Stimulated activated CD4-positive, alpha-beta T cell treated with anti-CD3 and anti-CD28 coated beads, Interleukin-1b, Interleukin-23, amount 100 ng/mL, for 48 hours (primary cell): ENCODE data around the gene ZNF334.
A peak's percentile ranks its signal among the peaks of the same experiment; 100 is the strongest.

ENCODE experiments used
- DNase-seq: peaks from one replicate; pipeline ENCODE4 v3.0.0-alpha.2; 2020

The ZNF334 gene

DNA sequence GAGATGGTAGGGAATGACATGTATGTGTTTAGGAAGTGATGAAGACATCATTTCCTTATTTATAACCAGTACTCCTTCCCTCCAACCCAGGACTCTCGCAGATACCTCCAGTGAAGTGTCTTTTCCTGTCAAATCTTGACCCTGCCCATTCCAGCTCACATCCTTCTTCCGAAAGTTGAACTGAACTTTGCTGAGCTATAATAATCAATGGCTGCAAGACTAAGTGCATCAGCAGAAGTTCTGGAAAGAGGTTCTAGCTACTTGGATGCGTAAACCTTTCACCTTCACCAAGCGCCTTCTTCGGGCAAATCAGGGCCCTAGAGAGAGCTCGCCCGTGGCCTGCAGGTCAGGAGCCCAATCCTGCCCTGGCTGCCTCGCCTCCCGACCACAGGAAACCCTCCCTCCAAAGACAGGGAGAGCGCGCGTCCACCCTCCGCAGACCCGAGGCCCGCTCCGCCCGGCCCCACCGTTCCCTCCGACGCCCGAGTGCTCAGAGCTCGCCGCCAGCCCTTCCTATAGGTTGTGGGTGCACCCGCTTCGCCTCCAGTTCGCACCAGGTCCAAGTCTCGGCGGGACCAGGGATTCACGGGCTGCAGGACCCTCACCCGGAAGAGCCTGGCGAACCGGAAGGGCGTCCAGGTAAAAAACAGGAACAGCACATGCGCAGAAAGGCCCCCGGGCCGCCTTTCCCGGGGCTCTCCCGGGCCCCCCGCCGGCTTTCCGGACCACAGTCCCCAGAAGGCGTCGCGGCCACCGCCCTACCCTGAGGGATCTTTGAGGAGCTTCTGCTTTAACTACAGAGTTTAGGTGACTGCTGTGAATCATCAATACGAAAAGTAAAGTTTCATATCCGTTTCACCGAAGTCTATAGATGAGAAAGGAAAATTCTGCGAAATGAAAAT lies at the start of gene ZNF334:
Gene ZNF334 (minus strand): TSS at position 617 of the 902 bp plus-strand sequence. CDS start 1,457 bp downstream, outside the sequence.
- DNase-seq = peak; percentile 60

DNA sequence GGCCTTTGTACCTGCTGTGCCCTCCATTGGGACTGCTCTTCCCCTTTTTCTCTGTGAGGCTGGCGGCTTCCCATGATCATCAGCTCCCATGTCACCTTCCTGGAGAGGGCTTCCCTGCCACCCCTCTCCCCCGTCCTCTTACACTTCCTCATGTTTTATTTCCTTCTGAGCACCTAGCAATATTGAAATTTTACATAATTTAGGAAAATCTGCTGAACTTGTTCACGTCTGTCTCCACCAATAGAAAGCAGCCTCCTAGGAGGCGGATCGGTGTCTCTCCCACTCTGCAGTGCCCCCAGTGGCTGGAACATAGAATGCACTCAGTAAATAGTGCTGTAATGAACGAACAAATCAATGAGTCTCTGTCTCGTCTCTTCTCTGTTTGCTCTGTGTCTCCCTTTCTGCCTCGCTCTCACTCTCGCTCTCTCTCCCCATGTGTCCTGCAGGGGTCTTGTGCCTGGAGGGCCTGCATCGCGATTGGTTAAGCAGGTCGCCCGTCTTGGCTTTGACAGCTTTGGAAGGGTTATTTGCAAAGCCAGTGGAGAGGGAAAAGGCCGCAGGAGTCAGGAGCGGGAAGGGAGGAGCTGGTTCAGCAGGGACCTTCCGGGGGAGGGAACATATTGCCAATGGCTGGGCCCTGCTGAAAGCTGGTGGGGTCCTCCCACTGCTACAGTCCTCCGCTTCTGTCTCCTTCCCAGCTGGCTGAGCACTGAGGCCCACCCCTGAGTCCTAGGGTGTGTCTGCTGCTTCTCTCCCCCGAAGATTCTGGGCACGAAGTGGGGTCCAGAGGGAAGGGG lies 49.2 kb upstream of the ZNF334 start:
- peak; percentile 64 for DNase-seq

- DNase-seq = no peak
Measured at GRCh38 chr20:46562009-46562372, 48.6 kb upstream of the ZNF334 start.

DNA sequence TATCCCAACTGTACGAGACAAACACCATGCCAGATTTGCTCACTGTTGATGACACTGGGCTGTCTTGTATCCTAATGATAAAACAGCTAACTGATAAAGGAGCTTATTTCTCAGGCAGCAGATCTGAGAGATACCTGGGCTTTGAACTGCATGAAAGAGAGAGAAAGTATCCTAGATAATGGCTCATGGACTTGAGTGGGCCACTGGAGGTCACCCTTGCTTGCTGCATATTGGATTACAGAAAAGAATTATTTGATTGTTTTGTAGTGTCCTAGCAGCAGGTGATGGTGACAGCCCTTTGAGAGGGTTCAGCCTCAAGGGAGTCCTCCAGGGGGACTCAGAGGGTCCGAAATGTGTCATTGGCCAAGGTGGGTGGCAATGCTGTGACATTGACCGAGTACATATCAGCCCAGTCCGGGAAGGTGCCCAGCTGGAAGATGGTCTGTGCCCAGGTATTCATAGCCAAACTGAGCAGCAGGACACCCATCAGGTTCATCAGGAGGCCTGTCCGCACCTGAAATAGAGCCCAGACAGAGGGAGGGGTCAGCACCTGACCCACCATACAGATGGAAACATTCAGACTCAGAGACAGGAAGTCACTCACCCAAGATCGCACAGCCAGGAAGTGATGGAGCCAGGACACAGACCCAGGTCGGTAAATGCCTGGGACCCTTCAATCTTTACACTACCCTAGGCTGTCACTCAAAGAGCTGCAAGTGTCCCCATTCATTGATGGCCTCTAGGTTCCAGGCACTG lies 46.5 kb upstream of the ZNF334 start:
- no peak for DNase-seq

DNA sequence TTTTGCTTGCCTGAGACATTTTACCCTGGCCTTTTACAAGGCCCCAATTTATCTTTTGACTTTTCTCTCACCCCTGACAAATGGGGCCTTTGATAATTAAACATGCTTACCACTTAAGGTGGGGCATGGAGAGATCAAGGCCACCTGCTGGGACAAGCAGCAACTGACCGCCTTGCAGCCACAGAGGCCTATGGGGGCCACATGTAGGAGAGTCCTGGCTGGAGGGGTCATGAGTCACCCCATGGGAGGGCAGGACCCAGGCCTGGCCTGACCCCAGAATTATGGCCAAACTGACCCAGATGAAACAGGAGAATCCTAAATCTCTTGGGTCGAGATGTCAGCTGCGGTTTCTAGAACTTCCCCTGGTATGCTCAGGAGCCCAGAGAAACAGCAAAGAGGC lies 45.6 kb upstream of the ZNF334 start:
- no peak for DNase-seq

DNA sequence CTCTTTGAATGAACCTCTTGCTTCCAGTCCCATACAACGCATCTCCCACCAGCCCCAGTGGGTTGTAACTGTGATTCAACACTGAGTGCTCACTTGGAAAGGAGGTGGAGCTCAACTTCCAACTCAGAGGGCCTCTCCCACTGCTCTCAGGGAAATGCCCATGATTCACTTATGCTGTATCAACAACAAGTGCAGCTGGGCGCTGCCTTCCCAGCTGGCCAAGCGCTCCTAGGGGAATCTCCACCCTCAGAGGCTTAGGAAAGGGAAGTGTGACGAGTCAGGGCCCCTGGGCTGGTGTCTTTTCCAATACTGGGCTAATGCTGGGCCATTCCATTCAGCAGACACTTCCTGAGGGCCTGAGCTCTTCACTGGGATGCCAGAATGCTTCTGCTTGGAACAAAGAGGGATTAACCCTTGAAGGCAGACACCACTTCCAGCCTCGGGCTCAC lies 45.2 kb upstream of the ZNF334 start:
- DNase-seq = peak; percentile 79

GRCh38 chr20:46557231-46557956 lies 44.0 kb upstream of the ZNF334 start:
- no peak for DNase-seq

- DNase-seq = no peak
Measured at GRCh38 chr20:46555370-46555956, 42.1 kb upstream of the ZNF334 start.

DNA sequence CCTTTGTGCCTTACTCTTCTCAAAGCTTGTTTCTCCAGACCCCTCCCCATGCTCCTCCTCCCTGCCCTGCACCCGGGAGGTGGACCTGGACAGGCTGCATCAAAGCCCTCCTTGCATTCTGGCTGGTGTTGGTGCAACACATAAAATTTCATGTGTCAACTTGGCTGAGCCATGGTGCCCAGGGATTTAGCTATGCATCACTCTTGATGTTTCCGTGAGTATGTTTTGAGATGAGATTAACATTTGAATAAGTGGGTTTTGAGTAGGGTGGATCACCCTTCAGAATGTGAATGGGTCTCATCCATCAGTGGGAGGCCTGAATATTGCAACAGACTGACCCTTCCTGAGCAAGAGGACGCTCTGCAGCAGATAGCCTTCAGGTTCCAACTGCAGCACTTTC lies 41.5 kb upstream of the ZNF334 start:
- no peak for DNase-seq

- no peak for DNase-seq
Measured at GRCh38 chr20:46553926-46554325, 40.6 kb upstream of the ZNF334 start.

DNA sequence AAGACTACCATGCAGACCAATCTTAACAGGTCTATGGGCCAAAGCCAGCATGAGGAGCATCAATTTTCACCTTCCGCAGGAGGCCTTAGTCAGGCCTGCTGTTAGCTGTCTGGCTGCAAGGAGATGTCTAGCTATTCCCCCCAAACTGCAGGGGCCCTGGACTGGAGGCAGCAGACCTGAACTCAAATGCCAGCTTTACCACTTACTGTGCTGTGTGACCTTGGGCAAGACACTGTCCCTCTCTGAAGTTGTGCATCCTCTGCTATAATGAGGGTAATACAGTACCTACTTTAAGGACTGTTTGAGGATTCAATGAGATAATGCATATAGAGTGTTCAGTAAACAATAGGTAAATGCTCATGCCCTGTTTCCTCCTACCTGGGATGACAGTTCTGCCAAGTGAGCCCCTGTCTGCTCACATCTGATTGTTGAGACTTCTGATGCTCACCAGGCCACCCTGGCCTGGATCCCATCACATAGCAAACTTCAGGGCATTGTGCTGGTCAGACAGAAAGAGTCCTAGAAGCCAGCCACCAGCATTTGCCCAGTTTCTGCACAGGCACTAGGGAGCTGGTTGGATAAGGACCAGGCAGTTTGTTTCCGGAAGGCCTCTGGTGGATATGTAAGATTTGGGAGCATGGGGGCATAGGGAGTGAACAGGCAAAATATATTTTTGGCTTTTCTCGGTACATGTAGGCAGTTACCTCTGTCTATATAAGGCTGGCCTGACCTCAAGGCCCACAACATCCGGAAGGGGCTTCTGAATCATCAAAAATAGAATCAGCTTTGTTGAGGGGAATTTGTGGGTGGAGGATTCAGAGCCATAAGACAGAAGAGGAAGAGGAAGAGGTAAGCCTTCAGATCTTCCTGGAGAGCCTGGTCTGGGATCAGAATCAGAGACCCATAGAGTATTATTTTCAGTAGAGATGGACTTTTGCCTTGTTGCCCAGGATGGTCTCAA lies 39.4 kb upstream of the ZNF334 start:
- peak; percentile 57 for DNase-seq

DNA sequence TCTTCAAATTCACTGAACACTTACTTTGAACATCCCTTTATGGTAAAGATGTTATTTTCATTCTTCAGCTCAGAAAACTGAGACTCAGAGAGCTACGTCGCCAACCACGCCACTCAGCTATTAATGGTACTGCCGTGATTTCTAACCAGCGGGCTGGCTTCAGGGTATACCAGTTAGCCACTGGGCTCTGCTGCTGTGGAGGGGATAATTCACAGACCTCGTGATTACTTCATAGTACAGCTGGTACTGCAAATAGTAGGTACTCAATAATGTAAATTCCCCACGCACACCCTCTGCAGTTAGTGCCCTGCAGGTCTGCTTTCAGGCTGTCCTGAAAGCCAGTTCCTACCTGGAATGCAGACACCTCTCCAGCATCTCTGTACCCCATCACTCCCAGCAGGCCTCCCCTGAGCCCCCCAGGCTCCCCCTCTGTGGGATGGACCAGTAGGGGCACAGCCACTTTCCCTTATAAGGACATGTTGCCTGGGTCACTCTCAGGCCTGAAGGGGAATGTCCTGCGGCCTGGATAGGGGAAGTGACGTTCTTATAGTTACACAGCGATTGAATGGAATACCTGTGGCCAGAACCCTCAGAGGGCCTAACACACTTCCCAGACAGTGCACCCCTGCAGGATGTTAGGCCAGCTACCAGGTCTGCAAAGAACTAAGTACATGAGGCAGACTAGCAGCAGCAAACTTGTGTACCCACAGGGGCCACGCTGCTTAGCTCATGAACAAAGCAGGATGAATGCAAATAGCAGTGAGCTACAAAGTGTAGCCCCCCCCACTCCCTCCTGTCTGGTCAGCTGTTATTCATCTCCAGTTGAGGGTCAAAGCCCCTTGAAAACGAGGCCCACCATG lies 38.4 kb upstream of the ZNF334 start:
- DNase-seq = no peak

GRCh38 chr20:46550461-46550860 lies 37.1 kb upstream of the ZNF334 start, which contains the start of gene OCSTAMP:
OCSTAMP (minus strand) TSS chr20:46550654; CDS start chr20:46550560, 94 bp downstream.
- no peak for DNase-seq

- DNase-seq = no peak
Measured at GRCh38 chr20:46549188-46549972, 36.0 kb upstream of the ZNF334 start.

GRCh38 chr20:46548688-46549087 lies 35.3 kb upstream of the ZNF334 start:
- no peak for DNase-seq

GRCh38 chr20:46547995-46548394 lies 34.6 kb upstream of the ZNF334 start:
- no peak for DNase-seq

DNA sequence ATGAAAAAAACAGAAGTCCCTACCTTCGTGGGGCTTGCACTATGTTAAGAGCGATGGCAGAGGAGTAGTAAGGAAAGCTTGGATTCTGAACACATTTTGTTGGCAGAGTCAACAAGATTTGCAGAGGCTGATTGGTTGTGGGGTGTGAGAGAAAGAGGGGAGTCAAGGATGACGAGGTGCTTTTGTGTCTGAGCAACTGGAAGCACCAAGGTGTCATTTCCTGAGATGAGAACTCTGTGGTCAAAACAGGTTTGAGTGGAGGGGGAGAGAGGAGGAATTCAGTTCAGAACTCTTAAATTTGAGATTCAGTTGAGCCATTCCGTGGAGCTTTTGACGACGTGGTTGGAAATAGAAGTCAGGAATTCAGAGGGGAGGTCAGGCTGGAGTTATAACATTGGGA lies 33.6 kb upstream of the ZNF334 start:
- DNase-seq = no peak

- DNase-seq = no peak
Measured at GRCh38 chr20:46546298-46546697, 32.9 kb upstream of the ZNF334 start.

- no peak for DNase-seq
Measured at GRCh38 chr20:46545827-46546138, 32.4 kb upstream of the ZNF334 start.
